HG02588 (cell line): ENCODE measurements around the gene NHLRC4.
"Not testable (repeated sequence)": the region's sequence is repeated elsewhere in the genome, so short reads cannot be mapped to it uniquely, and the experiment has no call there.

ENCODE experiments used
- ATAC-seq: cut with Tn5 transposase; IDR thresholded peaks from one replicate; pipeline ENCODE4 v1.9.1; 2021; ENCODE audit warnings: mild to moderate bottlenecking, moderate library complexity; ENCODE audit not compliant: unreplicated experiment

NHLRC4 gene

DNA sequence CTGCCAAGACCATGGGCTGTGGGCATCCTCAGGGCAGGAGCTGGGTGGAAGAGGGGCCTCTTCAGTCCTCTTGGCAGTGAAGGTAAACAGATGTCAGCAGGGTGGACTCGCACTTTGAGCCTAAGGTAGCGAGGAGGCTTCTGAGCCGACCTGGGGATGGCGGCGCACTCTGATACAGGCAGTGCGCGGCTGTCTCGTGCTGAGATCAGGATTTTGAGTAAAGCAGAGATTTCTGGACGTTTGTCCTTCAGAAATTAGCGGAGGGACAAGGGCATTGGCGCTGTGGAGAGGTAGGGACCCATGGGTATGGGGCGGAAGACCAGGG lies 29.9 kb downstream of the NHLRC4 start:
- ATAC-seq, result no peak

DNA sequence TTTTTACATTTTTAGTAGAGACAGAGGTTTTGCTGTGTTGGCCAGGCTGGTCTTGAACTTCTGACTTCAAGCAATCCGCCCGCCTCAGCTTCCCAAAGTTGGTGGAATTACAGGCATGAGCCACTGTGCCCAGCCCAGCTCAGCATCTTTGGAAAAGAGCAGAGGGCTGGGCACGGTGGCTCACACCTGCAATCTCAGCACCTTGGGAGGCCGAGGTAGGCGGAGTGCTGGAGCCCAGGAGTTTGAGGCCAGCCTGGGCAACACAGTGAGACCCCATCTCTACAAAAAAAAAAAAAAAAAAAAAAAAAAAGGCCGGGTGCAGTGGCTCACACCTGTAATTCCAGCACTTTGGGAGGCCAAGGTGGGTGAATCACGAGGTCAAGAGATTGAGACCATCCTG lies 30.9 kb downstream of the NHLRC4 start:
- ATAC-seq, result not testable (repeated sequence)

DNA sequence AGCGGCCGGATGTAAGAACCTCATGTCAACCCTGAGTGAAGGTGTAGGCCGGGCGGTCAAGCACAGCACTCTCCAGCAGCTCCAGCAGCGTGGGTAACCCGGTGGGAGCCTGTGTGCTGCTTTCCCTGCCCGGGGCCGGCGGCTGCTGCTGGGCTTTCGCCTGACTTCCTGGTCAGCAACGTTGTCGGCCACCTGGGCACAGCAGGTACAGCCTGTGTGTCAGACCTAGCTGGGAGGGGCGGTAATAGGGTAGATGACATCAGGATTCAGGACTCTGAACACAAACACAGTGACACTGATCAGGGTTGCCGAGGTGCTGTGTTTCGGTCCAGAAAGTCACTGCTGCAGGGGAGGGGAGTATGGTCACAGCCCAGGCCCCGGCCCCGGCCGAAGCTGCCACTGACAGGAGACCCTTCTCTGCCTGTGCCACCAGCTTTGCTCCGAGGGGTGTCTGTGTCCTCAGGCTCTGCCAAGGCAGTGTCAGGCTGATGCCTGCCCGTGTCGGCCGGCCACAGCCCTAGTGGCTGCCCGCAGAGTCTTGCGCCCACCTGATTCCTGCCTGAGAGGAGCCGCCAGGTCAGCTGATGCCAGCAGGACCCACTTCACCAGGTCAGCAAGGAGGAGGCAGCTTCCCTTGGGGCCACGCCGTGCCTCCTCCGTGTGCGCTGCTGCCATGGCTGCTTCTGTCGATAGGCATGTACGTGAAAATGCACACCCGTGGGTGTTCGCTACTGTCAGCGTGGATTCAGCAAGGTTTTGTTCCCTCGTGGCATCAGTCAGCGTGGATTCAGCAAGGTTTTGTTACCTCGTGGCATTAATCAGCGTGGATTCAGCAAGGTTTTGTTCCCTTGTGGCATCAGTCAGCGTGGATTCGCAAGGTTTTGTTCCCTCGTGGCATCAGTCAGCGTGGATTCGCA lies 32.3 kb downstream of the NHLRC4 start:
- no peak for ATAC-seq

DNA sequence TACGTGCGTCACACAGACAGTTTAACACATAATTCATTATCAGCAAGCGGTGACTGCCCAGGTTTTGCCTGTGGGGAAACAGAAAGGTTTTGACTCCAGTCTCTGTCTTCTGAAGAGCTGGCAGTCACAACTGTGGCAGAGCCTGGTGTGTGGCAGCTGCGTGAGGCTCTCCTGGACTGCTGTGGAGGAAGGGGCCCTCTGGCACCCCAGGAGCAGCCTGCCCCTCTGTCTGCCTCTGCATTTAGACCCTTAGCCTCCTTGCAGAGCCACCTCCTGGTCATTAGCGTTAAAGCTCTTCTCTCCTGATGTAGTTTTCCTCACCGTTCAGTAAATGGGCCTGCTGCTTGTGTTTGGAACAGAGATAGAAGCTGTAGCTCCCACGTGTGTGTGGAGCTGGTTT lies 34.0 kb downstream of the NHLRC4 start:
- ATAC-seq, result no peak

DNA sequence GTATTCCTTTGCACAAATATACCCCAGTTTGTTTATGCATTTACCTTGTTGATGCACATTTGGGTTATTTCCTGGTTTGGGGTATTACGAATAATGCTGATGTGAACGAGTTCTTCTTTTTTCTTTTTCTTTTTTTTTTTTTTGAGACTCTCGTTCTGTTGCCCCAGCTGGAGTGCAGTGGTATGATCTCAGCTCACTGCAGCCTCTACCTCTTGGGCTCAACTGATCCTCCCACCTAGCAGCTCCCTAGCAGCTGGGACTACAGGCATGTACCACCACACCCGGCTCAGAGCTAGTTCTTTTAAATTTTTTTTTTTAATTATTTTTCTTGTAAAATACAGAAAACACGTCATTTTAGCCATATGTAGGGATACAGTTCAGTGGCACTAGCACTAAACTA lies 37.1 kb downstream of the NHLRC4 start:
- no peak for ATAC-seq

DNA sequence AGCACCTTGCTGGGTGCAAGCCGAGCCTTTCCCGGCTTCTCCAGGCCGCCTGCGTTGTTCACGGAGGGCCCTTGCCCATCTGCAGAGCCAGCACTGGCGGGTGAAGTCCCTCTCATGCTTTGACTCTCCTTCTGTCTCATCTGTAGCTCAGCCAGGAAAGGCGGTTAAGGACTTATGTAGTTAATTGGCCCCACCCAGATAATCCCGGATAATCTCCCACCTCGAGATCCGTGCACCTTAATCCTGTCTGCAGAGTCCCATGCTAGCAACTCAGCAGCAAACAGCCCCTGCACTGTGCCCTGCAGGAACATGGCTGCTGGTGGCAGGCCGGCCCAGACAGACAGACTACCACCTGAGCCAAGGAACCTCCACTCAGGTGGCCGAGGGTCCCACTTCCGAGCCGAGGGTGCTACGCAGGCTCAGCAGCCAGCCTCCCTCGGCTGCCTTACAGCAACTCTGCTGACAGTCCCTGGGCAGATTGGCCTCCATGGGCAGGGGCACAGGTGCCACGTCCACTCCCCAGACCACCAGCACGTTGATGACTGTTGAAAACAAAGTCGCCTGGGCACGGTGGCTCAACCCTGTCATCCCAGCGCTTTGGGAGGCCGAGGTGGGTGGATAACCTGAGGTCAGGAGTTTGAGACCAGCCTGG lies 40.0 kb downstream of the NHLRC4 start:
- ATAC-seq, result no peak

DNA sequence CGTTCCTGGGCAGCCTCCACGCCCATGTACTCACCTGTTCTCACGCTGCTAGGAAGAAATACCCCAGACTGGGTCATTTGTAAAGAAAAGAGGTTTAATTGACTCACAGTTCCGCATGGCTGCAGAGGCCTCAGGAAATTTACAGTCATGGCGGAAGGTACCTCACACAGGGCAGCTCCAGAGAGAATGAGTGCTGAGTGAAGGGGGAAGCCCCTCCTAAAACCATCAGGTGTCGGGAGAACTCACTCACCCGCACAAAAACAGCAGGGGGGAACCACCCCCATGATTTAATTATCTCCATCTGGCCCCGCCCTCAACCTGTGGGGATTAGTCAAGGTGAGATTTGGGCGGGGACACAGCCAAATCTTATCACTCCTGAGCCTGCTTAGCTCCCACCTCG lies 41.2 kb downstream of the NHLRC4 start:
- ATAC-seq, result no peak

DNA sequence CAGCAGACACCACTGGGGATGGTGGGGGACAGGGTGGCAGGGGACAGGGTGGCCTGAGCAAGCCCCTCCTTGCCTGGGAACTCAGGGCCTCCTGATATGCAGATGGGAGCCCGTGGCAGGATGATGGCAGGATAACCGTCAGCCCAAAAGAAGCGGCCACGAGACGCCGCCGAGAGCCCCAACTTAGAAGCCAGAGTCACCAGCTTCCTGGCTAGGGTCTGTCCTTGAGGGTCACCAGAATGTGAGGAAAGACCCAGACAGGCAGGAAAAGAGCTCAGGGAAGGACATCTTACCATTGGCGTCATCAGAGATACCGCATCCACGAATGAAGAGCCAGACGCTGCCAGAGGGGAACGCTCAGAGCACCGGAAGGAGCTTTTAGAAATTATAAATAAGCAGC lies 42.5 kb downstream of the NHLRC4 start:
- no peak for ATAC-seq

DNA sequence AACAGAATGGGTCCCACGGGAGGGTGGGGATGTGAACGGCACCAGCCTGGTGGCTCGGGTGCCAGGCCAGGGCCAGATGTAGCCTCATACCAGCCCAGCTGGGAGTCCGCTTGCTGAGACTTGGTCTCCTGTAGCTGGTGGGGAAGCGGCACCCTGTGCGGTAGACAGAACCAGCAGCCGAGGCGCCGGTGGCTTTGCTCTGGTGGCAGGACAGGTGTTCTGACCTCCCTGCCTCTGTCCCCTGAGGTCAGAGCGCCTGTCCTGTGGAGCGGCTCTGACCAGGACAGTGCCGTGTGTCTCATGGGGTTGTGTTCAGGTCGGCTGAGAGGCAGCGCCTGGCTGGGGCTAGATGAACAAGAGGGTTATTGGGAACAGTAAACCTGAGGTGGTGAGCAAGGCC lies 43.2 kb downstream of the NHLRC4 start:
- no peak for ATAC-seq

DNA sequence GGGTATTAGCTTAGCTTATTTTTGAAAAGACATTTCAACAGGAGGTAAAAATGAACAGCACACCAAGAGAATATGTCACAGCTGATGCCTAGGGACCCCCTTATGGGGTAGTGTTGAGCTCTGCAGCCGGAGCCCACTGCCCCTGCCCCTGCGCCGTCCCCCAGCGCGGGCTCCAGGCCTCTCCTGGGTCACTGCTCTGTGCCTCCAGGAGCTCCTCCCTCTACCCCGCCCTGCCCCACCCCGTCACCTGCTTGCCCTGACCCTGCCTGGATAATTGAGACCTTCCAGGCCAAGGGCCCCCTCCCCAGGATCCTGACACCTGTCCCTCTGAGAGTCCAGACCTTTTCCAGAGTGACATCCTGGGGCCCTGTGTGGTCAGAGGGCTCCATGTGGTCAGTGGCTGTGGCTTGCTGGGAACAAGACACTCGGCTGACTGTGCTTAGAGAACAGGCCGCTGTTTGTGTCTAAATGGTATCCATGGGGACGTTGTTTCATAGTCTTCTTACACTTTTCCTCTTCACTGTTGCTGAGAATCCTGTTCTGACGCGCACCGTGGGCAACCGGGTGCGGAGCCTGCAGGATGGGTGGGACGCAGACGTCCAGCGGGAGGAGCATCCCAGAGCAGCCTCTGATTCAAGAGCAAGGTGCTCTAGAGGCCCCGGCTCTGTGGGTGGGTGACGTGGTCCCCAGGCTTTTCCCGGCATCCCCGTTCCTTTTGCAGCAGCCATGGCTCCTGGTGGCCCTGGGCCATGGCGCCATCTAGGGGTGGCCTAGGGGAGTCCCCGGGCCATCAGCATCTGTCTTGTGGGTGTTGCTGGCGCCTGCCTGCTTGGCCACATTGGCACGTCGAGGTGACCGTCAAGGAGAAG lies 43.9 kb downstream of the NHLRC4 start:
- ATAC-seq, result no peak

DNA sequence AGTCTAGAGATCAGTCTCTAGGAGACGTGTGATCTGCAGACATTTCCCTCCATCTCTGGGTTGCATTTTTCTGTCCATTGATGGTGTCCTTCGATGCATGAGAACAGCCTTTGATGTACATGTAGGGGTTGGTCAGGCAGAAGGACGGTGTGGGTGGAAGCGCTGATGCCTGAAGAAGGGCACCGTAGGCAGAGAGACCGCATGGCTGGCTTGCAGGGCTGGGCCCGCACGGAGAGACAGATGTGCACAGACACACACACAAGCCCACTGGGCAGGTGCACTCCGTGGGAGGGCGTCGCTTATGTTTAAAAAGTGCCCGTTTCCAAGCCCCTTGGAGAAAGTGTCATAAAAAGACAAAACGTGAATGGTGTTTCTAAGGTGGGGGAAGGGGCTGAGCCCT lies 48.3 kb downstream of the NHLRC4 start:
- ATAC-seq, result no peak

DNA sequence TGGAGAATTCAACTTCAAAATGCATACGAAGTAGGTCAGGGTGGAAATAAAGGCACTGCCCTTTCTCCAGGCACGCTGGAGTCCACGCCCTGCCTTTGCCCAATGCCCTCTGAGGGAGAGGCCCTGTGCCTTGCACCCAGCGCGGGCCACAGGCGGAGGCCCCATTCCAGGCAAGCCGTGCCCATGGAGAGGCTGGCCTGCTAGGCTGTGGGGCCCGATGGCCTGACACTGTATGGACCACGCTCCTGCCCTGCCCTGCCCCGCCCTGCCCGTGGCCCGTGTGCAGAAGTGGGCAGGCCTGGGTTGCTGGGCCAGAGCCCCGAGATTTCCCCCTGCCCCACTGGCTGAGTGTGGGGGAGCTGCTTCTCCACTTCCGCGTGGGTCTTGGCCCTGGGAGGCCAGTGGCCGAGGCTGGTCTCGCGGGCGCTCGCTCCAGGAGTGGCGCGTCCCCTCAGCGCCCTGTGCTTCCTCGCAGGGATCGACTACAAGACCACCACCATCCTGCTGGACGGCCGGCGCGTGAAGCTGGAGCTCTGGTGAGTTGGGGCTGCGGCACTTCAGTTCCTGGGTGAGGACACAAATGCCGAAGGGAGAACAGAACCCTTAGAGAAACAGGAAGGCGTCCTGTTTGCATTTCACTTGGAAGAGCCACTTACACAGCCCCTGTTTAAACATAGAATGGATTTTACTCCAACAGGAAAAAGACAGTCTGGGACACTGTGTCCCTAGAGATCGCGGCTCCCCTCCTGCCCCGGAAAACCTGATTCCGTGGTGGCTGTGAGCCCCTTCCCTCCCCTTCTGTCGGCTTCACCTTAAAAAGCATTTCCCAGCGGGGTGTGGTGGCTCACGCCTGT lies 50.2 kb downstream of the NHLRC4 start:
- ATAC-seq, result no peak

DNA sequence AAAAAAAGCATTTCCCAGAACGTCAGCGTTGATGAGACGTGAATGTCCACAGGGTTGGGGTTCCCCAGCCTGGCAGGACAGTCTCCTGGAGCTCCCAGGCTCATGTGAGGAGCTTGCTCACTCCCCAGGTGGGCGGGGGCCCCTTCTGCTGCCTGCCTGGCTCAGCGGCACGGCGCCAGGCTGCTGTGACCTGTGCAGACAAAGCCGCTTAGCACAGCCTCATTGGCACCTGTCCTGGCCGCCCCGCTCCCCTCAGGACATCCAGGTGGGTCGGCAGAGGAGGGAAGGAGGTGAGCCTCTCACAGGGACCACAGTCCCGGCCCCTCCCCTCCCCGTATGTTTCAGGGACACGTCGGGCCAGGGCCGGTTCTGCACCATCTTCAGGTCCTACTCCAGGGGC lies 51.0 kb downstream of the NHLRC4 start:
- ATAC-seq, result no peak
